GM10266 (cell line): Measurements from ENCODE around the gene USP49.

Source experiments
- DNase-seq: peaks from one replicate; pipeline ENCODE4 v3.0.0; 2012; ENCODE audit errors: extremely low spot score
- CTCF ChIP-seq: IDR thresholded peaks from 2 replicates; pipeline ENCODE4 v1.5.1; 2012; ENCODE audit warnings: mild to moderate bottlenecking, low read depth; ENCODE audit not compliant: control insufficient read depth, insufficient read depth; ENCODE audit errors: missing control alignments

USP49 gene

DNA sequence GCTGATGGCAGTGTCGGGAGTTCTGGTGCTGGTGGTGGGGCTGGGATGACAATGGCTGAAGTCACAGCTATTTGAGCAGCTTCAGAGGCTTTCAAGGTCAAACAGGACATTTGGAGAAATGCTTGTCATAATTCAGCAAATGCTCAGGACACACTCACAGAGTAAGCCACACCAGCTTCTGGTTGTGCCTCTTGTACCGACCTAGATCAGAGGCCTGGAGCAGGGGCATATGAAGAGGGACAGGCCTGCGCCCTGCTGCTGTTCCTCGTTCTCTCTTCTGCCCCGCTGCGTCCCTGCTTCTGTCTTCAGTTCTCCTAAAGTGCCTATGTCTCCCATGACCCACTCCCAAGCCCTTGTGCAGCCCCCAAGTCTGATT, 147.1 kb downstream of the USP49 start:
- no peak for TF ChIP-seq CTCF
- DNase-seq: no peak

- no peak for DNase-seq
- no peak for TF ChIP-seq CTCF
Observed at GRCh38 chr6:41747256-41748101, 147.7 kb downstream of the USP49 start, which contains the start of gene PGC. Gene PGC (minus strand): TSS chr6:41747397. CDS start chr6:41747334, 63 bp downstream.

DNA sequence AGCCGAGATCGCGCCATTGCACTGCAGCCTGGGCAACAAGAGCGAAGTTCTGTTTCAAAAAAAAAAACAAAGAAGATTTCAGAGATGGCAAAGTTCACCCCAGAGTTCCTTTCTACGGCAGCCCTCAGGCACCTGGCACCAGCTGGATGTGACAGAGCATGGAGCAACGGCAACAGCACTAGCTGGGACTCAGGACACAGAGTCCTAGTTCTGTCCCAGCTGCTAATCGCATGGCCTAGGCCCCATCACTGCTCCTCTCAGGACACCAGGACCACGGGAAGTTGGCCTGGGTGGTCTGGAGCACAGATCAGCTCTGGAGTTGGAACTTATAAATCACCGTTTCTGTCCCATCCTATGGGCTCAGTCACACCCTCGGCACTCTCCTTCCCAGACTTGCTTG, 149.1 kb downstream of the USP49 start:
- no peak for TF ChIP-seq CTCF
- DNase-seq: no peak

GRCh38 chr6:41744236-41744787, 150.9 kb downstream of the USP49 start:
- no peak for TF ChIP-seq CTCF

GRCh38 chr6:41743406-41744235, 151.6 kb downstream of the USP49 start:
- TF ChIP-seq CTCF: no peak
- no peak for DNase-seq

More at GRCh38 chr6:41744236-41744787, 150.9 kb downstream of the USP49 start:
- DNase-seq: no peak

GRCh38 chr6:41741625-41742490, 153.3 kb downstream of the USP49 start:
- no peak for DNase-seq
- no peak for TF ChIP-seq CTCF
